HG03159 (cell line): Measurements from ENCODE around the gene GMEB2.
"Not testable (repeated sequence)": the region's sequence is repeated elsewhere in the genome, so short reads cannot be mapped to it uniquely, and the experiment has no call there.

ENCODE experiments used
- ATAC-seq: cut with Tn5 transposase; IDR thresholded peaks from one replicate; pipeline ENCODE4 v1.9.1; 2021; ENCODE audit warnings: mild to moderate bottlenecking, moderate library complexity; ENCODE audit not compliant: unreplicated experiment

GMEB2 gene

GRCh38 chr20:63639093-63639975 lies 12.4 kb upstream of the GMEB2 start:
- ATAC-seq, result no peak

- no peak for ATAC-seq
Measured at GRCh38 chr20:63636752-63637628, 10.1 kb upstream of the GMEB2 start.

DNA sequence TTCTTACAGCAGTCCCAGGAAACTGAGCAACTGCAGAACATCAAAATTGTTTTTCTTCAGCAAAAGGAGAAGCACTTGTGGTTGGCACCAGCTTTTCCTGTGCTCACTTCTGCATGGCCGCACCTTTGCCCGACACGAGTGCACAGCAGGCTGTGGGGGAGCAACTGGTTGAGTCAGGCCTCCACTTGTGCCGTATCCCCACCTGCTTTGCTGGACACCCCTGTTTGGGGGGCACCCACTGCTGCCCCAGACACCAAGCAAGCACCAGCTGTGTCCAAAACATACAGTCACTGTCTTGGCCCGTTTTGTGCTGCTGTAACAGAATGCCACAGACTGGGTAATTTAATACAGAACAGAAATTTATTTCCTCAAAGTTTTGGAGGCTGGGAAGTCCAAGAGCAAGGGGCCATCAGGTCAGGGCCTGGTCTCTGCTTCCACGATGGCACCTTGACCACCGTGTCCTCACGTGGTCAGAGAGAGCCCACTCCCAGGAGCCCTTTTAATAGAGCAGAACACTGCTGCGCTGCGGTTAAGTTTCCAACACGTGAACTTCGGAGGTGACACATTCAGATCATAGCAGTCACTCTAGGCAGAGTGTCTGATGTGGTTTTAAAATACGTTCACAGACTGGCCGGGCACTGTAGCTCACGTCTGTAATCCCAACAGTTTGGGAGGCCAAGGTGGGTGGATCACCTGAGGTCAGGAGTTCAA lies 8.7 kb upstream of the GMEB2 start:
- ATAC-seq, result no peak

- no peak for ATAC-seq
Measured at GRCh38 chr20:63633732-63634131, 6.8 kb upstream of the GMEB2 start.

- ATAC-seq, result not testable (repeated sequence)
Measured at GRCh38 chr20:63631426-63631825, 4.5 kb upstream of the GMEB2 start.

GRCh38 chr20:63630956-63631355 lies 4.1 kb upstream of the GMEB2 start:
- not testable (repeated sequence) for ATAC-seq

DNA sequence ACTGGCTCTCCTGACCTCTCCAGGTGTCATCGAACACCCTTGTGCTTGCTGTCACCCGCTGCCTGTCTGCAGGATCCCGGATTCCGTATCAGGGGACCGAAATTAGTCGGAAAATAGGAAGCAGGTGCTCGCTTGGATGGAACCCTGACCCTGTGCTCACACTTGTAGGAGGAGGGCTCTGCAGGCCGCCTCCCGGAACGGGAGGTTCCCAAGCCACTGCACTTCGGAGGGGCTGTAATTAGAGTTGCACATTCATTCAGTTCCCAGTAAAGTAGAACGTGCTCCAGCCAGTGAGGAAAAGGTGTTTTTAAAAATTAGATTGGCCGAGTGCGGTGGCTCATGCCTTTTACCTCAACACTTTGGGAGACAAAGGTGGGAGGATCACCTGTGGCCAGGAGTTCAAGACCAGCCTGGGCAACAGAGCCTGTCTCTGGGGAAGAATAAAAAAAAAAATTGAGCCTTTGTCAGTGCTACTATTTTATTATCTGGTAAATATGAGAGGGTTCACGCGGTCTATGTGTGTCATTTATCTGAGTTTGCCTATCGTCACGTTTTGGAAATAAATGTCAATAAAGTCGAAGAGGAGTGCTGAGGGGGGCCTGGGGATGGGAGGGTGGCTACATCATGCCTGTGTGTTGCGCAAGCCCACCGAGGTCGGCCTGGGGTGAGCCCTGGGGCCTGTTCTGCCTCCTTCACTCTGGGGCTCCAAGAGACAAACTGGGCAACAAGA lies 1.5 kb upstream of the GMEB2 start:
- ATAC-seq, result no peak

GRCh38 chr20:63627751-63628245 lies 897 bp upstream of the GMEB2 start:
- ATAC-seq, result no peak

GRCh38 chr20:63627129-63627750 lies 339 bp upstream of the GMEB2 start:
- peak; percentile 81 for ATAC-seq

DNA sequence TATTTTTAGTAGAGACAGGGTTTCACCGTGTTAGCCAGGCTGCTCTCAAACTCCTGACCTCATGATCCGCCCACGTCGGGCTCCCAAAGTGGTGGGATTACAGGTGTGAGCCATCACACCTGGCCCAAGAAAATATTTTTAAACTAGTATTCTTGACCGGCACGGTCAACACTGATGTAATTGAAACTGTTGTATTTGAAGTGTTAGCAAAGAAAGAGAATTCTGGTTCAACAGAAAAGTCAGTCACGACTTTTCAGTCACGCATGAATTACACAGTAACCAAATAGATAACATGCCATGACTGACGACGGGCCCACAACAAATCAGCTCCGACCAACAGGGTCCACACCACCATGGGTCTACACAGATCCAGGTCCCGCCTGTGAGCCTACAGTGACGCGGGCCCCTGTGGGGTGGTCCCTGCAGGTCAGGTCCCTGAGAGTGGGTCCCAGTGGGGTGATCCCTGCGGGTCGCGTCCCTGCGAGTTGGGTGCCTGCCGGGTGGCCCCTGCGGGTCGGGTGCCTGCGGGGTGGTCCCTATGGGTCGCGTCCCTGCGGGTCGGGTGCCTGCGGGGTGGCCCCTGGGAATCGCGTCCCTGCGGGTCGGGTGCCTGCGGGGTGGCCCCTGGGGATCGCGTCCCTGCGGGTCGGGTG lies 1.0 kb downstream of the GMEB2 start:
- no peak for ATAC-seq

- ATAC-seq, result no peak
Measured at GRCh38 chr20:63624486-63624885, 2.4 kb downstream of the GMEB2 start.

DNA sequence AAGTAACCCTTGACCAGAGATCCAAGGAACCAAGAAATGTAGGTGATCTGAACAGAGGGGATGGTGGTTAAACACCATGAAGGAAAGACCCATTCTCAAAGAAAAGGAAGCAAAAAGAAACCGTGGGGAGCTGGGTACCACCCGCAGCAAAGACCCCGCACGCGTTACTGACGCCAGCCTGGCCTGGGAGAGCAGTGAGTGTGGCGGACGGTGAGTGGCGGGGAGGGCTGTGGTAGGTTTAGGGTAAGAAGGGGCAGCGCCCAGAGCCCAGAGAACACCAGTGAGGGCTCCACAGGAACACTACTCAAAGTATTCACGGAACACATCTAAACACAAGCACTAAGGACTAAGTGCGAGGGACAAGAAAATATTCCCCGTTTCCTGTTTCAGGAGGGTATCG lies 4.2 kb downstream of the GMEB2 start:
- ATAC-seq, result no peak

DNA sequence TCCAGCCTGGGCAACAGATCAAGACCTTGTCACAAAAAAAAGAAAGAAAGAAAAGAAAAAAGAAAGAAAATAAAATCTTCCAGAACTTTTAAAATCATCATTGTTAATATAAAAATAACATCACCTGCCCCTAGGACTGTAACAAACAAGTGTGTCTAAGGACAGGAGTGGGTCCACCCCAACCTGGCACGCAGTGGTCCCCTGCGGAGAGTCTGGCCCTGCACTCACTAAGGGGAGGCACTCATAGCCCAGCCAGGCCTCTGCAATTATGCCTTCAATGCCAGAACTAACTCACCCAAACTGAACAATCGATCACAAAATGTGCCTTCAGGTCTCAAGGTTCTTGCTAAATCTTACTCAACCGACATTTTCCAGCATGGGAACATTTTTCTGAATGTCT lies 4.8 kb downstream of the GMEB2 start:
- ATAC-seq, result no peak

DNA sequence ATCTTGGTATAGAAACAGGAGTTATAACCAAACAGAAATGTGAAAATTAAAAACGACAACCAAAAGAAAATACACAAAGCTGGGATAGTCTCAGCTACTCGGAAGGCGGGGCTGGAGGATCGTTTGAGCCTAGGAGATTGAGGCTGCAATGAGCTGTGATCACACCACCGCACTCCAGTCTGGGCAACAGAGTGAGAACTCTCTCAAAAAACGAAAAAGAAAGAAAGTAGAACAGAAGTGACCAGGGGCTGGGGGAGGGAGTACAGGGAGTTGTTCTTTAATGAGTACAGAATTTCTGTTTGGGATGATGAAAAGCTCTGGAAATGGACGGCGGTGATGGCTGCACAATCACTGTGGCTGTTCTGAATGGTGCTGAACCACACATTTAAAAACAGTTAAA lies 5.9 kb downstream of the GMEB2 start:
- no peak for ATAC-seq

GRCh38 chr20:63619505-63619904 lies 7.4 kb downstream of the GMEB2 start:
- no peak for ATAC-seq

DNA sequence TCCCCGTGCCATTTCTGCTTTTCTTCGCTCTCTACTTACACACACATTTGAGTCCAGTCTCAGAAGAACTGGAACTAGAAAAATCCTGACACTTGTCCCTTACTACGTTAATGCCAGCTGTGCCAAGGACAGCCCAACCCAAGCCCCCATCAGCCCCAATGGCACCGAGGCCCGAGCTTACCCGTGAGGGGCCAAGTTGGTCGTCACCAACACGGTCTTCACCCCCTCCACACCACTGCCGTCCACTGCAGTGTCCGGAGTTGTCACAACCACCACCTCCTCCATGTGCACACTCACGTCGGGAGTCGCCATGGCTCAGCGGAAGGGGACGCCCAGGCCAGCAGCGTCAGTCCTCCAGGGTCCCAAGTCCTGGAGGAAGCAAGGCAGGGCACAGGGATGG lies 7.8 kb downstream of the GMEB2 start:
- ATAC-seq, result no peak

DNA sequence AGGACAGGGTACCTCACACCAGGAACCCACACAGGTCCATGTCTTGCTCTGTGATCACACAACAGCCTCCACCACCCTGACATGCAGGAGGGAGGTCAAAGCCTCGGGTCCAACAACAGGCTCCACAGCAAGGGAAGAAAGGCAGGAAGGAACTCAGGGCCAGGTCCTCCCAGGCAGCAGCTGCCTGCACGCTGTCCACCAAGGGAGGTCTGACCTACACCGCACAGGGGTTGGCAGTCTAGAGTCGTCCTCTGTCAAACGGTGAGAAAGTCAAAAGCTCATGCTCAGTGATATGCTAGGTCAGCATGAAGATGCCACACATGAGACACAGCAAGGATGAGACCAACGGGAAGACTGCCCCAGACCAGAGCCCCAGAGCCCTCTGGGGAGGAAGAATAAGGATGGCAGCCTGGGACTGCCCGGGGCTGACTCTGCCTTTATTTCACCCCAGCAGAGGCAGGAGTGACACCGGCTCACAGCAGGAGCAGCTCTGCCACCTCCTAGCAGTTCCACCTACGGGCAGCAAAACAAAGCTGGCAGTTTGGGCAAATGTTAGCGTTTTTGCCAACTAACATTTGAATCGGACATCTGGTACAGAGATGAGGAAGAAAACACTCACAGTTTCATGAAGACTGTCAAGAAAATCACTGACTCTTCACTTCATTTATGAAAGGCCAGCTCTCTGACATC lies 8.5 kb downstream of the GMEB2 start:
- ATAC-seq, result no peak

DNA sequence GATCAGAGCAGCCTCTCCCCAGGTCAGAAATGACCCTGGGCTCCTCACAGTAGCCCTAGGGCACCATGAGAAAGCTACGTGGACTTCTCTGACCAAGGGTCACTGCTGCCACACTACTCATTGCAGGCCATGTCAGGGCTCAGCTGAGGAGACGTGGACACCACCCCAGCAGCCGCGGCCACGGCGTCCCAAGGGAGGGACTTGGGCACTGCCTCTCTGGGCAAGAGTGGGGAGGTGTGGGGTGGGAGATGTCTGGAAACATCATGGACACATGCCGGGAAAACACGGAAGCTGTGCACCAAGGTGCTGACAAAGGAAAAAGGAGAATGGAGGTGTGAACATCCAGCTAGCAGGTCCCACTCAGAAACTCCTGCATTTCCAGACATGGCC lies 9.0 kb downstream of the GMEB2 start:
- no peak for ATAC-seq
